ENCODE measurements around the gene TXNRD1.
"Not testable (repeated sequence)": the region's sequence is repeated elsewhere in the genome, so short reads cannot be mapped to it uniquely, and the experiment has no call there.

GRCh38 chr12:104265436-104265835 is 49.9 kb downstream of the TXNRD1 start:
- TF ChIP-seq, protein P1, sequence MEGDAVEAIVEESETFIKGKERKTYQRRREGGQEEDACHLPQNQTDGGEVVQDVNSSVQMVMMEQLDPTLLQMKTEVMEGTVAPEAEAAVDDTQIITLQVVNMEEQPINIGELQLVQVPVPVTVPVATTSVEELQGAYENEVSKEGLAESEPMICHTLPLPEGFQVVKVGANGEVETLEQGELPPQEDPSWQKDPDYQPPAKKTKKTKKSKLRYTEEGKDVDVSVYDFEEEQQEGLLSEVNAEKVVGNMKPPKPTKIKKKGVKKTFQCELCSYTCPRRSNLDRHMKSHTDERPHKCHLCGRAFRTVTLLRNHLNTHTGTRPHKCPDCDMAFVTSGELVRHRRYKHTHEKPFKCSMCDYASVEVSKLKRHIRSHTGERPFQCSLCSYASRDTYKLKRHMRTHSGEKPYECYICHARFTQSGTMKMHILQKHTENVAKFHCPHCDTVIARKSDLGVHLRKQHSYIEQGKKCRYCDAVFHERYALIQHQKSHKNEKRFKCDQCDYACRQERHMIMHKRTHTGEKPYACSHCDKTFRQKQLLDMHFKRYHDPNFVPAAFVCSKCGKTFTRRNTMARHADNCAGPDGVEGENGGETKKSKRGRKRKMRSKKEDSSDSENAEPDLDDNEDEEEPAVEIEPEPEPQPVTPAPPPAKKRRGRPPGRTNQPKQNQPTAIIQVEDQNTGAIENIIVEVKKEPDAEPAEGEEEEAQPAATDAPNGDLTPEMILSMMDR (IDR thresholded peaks at IDR 0.05) = not testable (repeated sequence)
- TF ChIP-seq EP300, POLR2A, POLR2AphosphoS5 (IDR thresholded peaks at IDR 0.05): not testable (repeated sequence)
